Progenitor cell of endocrine pancreas (in vitro differentiated cells): ENCODE measurements around the gene LTBP4. TPM values are rescaled to one million over a fixed set of nuclear protein-coding genes. Genes with fewer than 3 reads are reported as not detected.
"Not testable (repeated sequence)": the region's sequence is repeated elsewhere in the genome, so short reads cannot be mapped to it uniquely, and the experiment has no call there.

Source experiments
- DNase-seq: peaks from one replicate; pipeline ENCODE4 v3.0.0; 2021; ENCODE audit warnings: low spot score; ENCODE audit not compliant: unreplicated experiment
- H3K27ac Mint-ChIP-seq: 2 replicates; pipeline ENCODE4 v1.8.0; 2021; ENCODE audit warnings: mild to moderate bottlenecking, moderate library complexity, mixed read lengths
- H3K27me3 Mint-ChIP-seq: 2 replicates; pipeline ENCODE4 v1.8.0; 2021; ENCODE audit warnings: mixed read lengths
- H3K36me3 Mint-ChIP-seq: 2 replicates; pipeline ENCODE4 v1.8.0; 2022; ENCODE audit warnings: mixed read lengths; ENCODE audit not compliant: insufficient read depth
- H3K4me1 Mint-ChIP-seq: 2 replicates; pipeline ENCODE4 v1.8.0; 2021; ENCODE audit warnings: low read depth, mixed read lengths
- H3K4me3 Mint-ChIP-seq: 2 replicates; pipeline ENCODE4 v1.8.0; 2021; ENCODE audit warnings: low read depth, mild to moderate bottlenecking, moderate library complexity, mixed read lengths
- H3K9me3 Mint-ChIP-seq: 2 replicates; pipeline ENCODE4 v1.8.0; 2021; ENCODE audit warnings: low read depth, mixed read lengths
- total RNA-seq: library from RNA; stranded (reverse); gene quantifications from 2 replicates; pipeline ENCODE4 v1.2.1, GENCODE V29; 2021
- TF ChIP-seq, protein P1 (sequence below): fragments of 200-600 bp; sonication (generic); IDR thresholded peaks from one replicate; pipeline ENCODE4 v1.5.0; 2021; ENCODE audit warnings: antibody characterized with exemption, mild to moderate bottlenecking; ENCODE audit not compliant: unreplicated experiment

The LTBP4 gene
- total RNA-seq, 1 donor from 2014 or later, result 25.4 TPM

DNA sequence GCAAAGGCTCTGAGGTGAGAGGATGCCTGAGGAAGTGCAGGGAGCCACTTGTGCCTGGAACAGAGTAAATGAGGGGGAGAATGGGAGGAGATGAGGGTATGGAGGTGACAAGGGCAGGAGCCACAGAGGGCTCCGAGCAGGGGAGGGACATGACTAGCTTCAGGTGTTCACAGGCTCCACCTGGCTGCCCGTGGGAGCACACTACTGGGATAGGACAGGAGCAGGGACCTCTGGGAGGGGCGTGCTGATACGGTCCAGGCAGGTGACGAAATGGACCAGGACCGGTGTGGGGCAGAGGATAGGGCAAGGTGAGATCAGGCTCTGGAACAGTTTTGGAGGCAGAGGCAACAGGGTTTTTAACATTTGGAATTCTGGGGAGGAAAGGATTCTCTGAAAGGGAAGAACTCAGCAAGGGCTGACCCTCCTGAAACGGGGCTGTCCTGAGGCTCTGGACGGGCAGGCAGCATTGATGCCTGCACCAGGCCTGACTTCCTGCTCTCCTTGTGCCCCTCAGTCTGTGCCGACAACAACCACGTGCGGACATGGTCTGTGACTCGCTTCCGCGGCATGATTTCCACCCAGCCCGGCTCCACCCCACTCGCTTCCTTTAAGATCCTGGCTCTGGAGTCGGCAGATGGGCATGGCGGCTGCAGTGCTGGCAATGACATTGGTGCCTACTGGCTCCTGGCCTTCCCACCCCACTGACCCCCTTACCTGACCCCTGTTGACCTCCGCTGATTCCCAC is 12.9 kb upstream of the LTBP4 start:
- DNase-seq, result no peak
- Mint-ChIP-seq H3K27me3 (no peaks in the 10 kb centered on the region), H3K27ac (no peak overlapping the region), H3K4me1 (no peaks in the 10 kb centered on the region), H3K9me3 (no peaks in the 10 kb centered on the region), H3K4me3 (no peak overlapping the region), H3K36me3 (peaks cover 30% of the 10 kb centered on the region)
- TF ChIP-seq, protein P1, sequence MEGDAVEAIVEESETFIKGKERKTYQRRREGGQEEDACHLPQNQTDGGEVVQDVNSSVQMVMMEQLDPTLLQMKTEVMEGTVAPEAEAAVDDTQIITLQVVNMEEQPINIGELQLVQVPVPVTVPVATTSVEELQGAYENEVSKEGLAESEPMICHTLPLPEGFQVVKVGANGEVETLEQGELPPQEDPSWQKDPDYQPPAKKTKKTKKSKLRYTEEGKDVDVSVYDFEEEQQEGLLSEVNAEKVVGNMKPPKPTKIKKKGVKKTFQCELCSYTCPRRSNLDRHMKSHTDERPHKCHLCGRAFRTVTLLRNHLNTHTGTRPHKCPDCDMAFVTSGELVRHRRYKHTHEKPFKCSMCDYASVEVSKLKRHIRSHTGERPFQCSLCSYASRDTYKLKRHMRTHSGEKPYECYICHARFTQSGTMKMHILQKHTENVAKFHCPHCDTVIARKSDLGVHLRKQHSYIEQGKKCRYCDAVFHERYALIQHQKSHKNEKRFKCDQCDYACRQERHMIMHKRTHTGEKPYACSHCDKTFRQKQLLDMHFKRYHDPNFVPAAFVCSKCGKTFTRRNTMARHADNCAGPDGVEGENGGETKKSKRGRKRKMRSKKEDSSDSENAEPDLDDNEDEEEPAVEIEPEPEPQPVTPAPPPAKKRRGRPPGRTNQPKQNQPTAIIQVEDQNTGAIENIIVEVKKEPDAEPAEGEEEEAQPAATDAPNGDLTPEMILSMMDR, result no peak

DNA sequence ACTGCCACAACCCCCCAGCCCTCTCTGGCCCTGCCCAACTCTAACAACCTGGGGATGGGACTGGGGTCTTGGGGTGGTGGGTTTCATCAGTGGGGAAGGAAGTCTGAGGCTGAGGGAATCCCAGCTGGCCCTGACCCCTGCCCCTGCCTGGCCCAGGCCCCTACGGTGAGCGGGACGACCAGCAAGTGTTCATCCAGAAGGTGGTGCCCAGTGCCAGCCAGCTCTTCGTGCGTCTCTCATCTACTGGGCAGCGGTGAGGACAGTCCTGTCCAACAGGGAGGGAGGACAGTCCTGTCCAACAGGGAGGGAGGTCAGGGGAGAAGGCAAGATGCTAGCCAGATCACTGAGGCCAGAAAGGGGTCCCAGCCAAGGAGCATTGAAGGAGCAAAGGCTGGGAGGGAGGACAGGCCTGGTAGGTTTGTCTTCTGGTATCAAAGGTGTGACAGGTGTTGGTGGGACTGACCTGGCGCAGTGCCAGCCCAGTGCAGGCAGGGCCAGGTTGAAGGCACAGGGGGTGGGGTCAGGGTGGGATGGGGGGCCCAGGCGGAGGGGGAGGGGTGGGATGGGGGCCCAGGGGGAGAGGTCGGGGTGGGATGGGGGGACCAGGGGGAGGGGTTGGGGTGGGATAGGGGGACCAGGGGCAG is 12.1 kb upstream of the LTBP4 start:
- TF ChIP-seq, protein P1, result no peak
- Mint-ChIP-seq H3K9me3 (no peaks in the 10 kb centered on the region), H3K4me1 (no peaks in the 10 kb centered on the region), H3K4me3 (no peak overlapping the region), H3K27me3 (peaks cover under 1% of the 10 kb centered on the region), H3K27ac (no peak overlapping the region), H3K36me3 (peaks cover 23% of the 10 kb centered on the region)
- DNase-seq, result no peak

DNA sequence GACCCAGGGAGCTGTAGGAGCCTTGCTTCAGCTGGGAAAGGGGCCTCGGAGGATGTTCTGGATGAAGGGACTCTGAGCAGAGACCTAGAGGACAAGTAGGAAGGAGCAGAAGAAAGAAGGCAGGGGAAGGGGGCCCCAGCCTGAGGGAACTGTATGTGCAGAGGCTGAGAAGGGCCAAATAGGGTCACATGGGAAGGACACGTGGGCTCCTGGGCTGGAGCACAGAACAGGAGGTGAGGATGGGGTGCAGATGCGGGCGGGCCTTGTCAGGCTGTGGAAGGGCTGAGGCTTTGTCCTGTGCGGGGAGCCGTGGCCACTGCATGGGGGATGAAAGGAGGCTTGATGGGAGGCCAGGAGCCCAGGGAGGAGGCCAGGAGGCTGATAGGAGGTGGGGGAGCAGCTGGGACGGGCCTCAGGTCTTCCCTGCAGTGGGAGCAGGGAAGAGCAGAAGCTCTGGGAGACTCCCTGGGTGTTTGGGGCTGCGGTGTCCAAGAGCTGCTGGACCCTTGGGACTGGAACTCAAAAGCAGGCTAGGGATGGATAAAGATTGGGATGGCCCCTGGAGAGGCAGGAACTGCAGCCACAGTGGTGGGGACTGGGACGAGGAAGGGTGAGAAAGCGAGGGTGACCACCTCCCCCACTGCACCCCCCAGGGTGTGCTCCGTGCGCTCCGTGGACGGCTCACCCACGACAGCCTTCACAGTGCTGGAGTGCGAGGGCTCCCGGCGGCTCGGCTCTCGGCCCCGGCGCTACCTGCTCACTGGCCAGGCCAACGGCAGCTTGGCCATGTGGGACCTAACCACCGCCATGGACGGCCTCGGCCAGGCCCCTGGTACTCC is 11.4 kb upstream of the LTBP4 start:
- Mint-ChIP-seq H3K36me3 (peaks cover 17% of the 10 kb centered on the region), H3K9me3 (no peaks in the 10 kb centered on the region), H3K4me1 (no peaks in the 10 kb centered on the region), H3K4me3 (no peak overlapping the region), H3K27me3 (peaks cover 8% of the 10 kb centered on the region), H3K27ac (peak overlapping the region; percentile 84)
- DNase-seq, result no peak
- TF ChIP-seq, protein P1, result no peak

DNA sequence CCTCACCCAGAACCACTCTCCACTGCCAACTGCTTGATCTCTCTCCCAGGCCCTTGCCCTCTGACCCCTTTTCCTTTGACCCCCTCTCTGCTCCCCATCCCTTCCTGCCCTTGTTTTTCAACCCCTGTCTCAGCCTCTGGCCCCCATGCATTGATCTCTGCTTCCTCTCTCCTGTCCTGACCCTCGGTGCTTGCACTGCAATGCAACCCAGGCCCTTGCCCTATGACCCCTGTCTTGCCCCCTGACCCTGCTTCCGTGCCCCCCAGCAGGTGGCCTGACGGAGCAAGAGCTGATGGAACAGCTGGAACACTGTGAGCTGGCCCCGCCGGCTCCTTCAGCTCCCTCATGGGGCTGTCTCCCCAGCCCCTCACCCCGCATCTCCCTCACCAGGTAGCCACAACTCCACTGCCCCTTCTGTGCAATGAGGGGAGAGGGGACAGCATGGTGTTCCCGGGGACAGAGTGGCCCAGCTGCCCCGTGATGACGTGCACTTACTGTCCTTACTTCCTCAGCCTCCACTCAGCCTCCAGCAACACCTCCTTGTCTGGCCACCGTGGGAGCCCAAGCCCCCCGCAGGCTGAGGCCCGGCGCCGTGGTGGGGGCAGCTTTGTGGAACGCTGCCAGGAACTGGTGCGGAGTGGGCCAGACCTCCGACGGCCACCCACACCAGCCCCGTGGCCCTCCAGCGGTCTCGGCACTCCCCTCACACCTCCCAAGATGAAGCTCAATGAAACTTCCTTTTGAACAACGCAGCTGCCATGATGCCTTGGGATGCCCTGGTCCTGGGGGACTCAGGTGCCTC is 10.5 kb upstream of the LTBP4 start:
- Mint-ChIP-seq H3K27me3 (peaks cover 13% of the 10 kb centered on the region), H3K36me3 (peaks cover 16% of the 10 kb centered on the region), H3K27ac (no peak overlapping the region), H3K4me1 (no peaks in the 10 kb centered on the region), H3K9me3 (no peaks in the 10 kb centered on the region), H3K4me3 (no peak overlapping the region)
- TF ChIP-seq, protein P1, result no peak
- DNase-seq, result no peak

DNA sequence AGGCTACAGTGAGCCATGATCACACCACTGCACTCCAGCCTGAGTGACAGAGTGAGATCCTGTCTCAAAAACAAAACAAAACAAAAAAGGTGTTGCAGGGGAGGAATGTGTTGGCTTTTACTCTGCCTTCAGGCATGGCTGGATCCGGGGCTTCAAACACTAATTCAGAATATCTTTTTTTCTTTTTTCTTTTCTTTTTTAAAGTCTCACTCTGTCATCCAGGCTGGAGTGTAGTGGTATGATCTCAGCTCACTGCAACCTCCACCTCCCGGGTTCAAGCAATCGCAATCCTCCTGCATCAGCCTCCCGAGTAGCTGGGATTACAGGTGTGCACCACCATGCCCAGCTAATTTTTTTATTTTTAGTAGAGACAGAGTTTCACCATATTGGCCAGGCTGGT is 9.4 kb upstream of the LTBP4 start:
- H3K4me1 Mint-ChIP-seq, H3K9me3 Mint-ChIP-seq, H3K27ac Mint-ChIP-seq, H3K36me3 Mint-ChIP-seq, DNase-seq, H3K4me3 Mint-ChIP-seq: not testable (repeated sequence)
- H3K27me3 Mint-ChIP-seq, result peaks cover 21% of the 10 kb centered on the region
